Measurements from ENCODE around the gene EZR.

The EZR gene

GRCh38 chr6:158753811-158754210 lies 65.4 kb downstream of the EZR start:
- no peak overlapping the region for H3K9ac ChIP-seq (ENCODE audit: low read length)
- H3K36me3 ChIP-seq (ENCODE audit: insufficient read depth, low read length), result no peaks in the 10 kb centered on the region
- H3K4me2 ChIP-seq (ENCODE audit: low read length), result no peak overlapping the region
- H3K4me1 ChIP-seq (ENCODE audit: insufficient read depth, low read length, severe bottlenecking), result peaks cover 9% of the 10 kb centered on the region
- H3F3A ChIP-seq (ENCODE audit: insufficient read depth, low read length), result no peaks in the 10 kb centered on the region
- H3K9me2 ChIP-seq (ENCODE audit: low read depth, low read length), result no peaks in the 10 kb centered on the region
- H3K27me3 ChIP-seq (ENCODE audit: insufficient read depth, low read length), result no peaks in the 10 kb centered on the region
- H3K4me3 ChIP-seq (ENCODE audit: low read depth, low read length, poor library complexity, severe bottlenecking), result no peak overlapping the region
- H3K79me2 ChIP-seq (ENCODE audit: insufficient read depth, low read length), result no peaks in the 10 kb centered on the region
- H3K27ac ChIP-seq (ENCODE audit: low read depth, low read length, poor library complexity, severe bottlenecking), result no peak overlapping the region
- no peak for TF ChIP-seq EZH2 (IDR thresholded peaks at IDR 0.05; ENCODE audit: borderline replicate concordance, low read length)
- TF ChIP-seq, protein P1, sequence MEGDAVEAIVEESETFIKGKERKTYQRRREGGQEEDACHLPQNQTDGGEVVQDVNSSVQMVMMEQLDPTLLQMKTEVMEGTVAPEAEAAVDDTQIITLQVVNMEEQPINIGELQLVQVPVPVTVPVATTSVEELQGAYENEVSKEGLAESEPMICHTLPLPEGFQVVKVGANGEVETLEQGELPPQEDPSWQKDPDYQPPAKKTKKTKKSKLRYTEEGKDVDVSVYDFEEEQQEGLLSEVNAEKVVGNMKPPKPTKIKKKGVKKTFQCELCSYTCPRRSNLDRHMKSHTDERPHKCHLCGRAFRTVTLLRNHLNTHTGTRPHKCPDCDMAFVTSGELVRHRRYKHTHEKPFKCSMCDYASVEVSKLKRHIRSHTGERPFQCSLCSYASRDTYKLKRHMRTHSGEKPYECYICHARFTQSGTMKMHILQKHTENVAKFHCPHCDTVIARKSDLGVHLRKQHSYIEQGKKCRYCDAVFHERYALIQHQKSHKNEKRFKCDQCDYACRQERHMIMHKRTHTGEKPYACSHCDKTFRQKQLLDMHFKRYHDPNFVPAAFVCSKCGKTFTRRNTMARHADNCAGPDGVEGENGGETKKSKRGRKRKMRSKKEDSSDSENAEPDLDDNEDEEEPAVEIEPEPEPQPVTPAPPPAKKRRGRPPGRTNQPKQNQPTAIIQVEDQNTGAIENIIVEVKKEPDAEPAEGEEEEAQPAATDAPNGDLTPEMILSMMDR (IDR thresholded peaks at IDR 0.05; ENCODE audit: low read length), result no peak
- no peaks in the 10 kb centered on the region for H3K9me3 ChIP-seq (ENCODE audit: low read length)
- no peak overlapping the region for H2AFZ ChIP-seq (ENCODE audit: low read length)
- no peaks in the 10 kb centered on the region for H4K20me1 ChIP-seq (ENCODE audit: insufficient read depth, low read length)

- Histone ChIP-seq H3K27ac (ENCODE audit: low read depth, low read length, poor library complexity, severe bottlenecking) (no peak overlapping the region), H3K36me3 (ENCODE audit: insufficient read depth, low read length) (no peaks in the 10 kb centered on the region), H3K9me2 (ENCODE audit: low read depth, low read length) (no peaks in the 10 kb centered on the region), H3K4me1 (ENCODE audit: insufficient read depth, low read length, severe bottlenecking) (peaks cover 7% of the 10 kb centered on the region), H3K9ac (ENCODE audit: low read length) (no peak overlapping the region), H3K27me3 (ENCODE audit: insufficient read depth, low read length) (no peaks in the 10 kb centered on the region), H3F3A (ENCODE audit: insufficient read depth, low read length) (no peaks in the 10 kb centered on the region), H3K4me2 (ENCODE audit: low read length) (no peak overlapping the region), H3K9me3 (ENCODE audit: low read length) (no peaks in the 10 kb centered on the region), H3K4me3 (ENCODE audit: low read depth, low read length, poor library complexity, severe bottlenecking) (no peak overlapping the region), H2AFZ (ENCODE audit: low read length) (no peak overlapping the region), H3K79me2 (ENCODE audit: insufficient read depth, low read length) (no peaks in the 10 kb centered on the region), H4K20me1 (ENCODE audit: insufficient read depth, low read length) (no peaks in the 10 kb centered on the region)
- no peak for TF ChIP-seq EZH2 (IDR thresholded peaks at IDR 0.05; ENCODE audit: borderline replicate concordance, low read length)
- TF ChIP-seq, protein P1 (IDR thresholded peaks at IDR 0.05; ENCODE audit: low read length), result peak; percentile 31; the same call in 1 of the 2 replicates
Measured at GRCh38 chr6:158752613-158753012, 66.6 kb downstream of the EZR start.

- H3K9me3 ChIP-seq (ENCODE audit: low read length), result no peaks in the 10 kb centered on the region
- H3F3A ChIP-seq (ENCODE audit: insufficient read depth, low read length), result no peaks in the 10 kb centered on the region
- no peak overlapping the region for H2AFZ ChIP-seq (ENCODE audit: low read length)
- no peaks in the 10 kb centered on the region for H3K9me2 ChIP-seq (ENCODE audit: low read depth, low read length)
- peaks cover 7% of the 10 kb centered on the region for H3K4me1 ChIP-seq (ENCODE audit: insufficient read depth, low read length, severe bottlenecking)
- TF ChIP-seq EZH2 (IDR thresholded peaks at IDR 0.05; ENCODE audit: borderline replicate concordance, low read length), result no peak
- TF ChIP-seq, protein P1 (IDR thresholded peaks at IDR 0.05; ENCODE audit: low read length), result no peak
- H3K4me3 ChIP-seq (ENCODE audit: low read depth, low read length, poor library complexity, severe bottlenecking), result no peak overlapping the region
- no peaks in the 10 kb centered on the region for H3K79me2 ChIP-seq (ENCODE audit: insufficient read depth, low read length)
- H3K27me3 ChIP-seq (ENCODE audit: insufficient read depth, low read length), result no peaks in the 10 kb centered on the region
- H3K27ac ChIP-seq (ENCODE audit: low read depth, low read length, poor library complexity, severe bottlenecking), result no peak overlapping the region
- no peaks in the 10 kb centered on the region for H3K36me3 ChIP-seq (ENCODE audit: insufficient read depth, low read length)
- no peak overlapping the region for H3K4me2 ChIP-seq (ENCODE audit: low read length)
- H3K9ac ChIP-seq (ENCODE audit: low read length), result no peak overlapping the region
- no peaks in the 10 kb centered on the region for H4K20me1 ChIP-seq (ENCODE audit: insufficient read depth, low read length)
Measured at GRCh38 chr6:158751921-158752320, 67.2 kb downstream of the EZR start.
